HG02981 (cell line): ENCODE data around the gene KLHL9.
"Not testable (repeated sequence)": the region's sequence is repeated elsewhere in the genome, so short reads cannot be mapped to it uniquely, and the experiment has no call there.

Experiments
- ATAC-seq: cut with Tn5 transposase; IDR thresholded peaks from one replicate; pipeline ENCODE4 v1.9.1; 2021; ENCODE audit warnings: mild to moderate bottlenecking, moderate library complexity; ENCODE audit not compliant: unreplicated experiment

The KLHL9 gene

DNA sequence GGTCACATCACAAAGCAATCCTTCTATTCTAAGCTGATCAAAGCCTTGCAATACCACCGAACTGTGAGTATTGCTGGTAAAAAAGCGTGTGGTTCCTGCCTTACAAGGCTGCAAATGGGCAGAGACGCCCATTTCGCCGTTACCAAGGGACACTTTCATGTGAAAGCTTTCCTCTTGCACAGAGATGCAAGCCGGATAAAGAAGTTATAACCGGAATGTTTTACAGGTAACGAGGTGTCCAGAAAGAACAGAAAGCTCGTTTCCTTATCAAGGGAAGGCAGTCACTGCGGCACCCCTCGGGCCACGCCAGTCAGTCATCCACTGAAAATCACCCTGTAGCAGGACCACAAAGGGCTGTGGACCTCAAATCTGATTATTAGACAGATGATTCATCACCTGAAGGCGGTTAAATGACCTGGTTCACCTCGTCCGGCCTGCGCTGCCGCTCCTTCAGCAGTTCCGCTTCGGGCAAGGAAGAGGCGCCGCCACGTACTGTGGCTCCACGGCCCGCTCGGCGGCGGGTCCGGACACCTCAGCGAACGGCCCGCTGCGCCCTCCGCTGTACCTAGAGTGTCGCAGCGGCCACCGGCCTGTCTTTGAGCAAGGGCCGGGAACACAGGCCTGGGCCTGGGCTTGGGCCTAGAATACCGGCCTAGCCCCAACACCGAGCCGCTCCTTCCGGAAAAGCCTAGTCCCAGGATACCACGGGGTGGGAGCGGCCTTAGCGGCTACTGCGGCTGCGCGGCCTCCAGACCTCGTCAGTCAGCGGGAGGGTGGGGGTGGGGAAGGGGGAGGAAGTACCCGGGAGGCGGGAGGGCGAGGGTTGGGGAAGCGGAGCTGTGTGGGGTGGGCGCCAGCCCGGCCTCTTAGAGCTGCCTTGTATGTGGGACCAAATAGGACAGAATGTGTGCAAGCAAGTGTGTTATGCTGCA, at the start of gene KLHL9:
Gene KLHL9, minus strand, starts transcription at position 704 of the 932 bp plus-strand sequence. Its CDS starts 545 bp downstream, at position 159.
- peak; percentile 83 for ATAC-seq

DNA sequence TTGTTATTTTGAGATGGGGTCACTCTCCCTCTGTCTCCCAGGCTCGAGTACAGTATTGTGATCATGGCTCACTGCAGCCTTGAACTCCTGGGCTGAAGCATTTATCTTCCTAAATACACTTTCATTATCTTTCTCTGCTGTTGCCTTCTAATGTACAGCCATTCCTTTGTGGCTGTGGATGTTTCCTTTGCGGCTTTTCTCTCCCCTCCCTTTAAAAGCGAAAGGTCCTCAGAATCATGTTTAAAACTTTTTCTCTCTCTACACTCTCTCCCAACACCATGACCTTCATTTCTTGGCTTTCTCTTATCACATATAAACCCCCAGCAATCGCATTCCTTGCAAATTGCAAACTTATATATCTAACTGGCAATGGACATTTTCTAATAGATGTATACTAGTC, 48.4 kb upstream of the KLHL9 start:
- no peak for ATAC-seq

- peak; percentile 98 for ATAC-seq
These were observed 46.5 kb upstream of the KLHL9 start for GRCh38 chr9:21381448-21382339.

- ATAC-seq, result not testable (repeated sequence)
These were observed 36.3 kb upstream of the KLHL9 start for GRCh38 chr9:21371467-21371866.

DNA sequence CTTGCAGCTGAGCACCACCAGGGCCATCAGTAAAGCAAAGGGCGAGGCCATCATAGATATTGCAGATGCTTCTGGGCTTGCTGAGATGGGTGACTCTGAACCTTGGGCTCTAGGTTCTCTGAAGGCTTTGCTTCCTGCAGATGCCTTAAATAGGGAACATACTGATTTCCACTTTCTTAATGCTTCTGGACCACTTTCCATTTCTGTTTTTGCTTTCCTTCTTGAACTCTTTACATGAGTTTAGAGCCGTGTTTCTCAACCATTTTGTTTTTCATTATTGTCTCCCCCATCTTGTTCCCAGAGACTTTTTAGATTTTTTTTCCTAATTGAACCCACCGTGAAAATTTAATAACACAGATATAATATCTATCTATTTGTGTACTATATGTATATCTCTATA, 32.8 kb upstream of the KLHL9 start, which contains the start of gene IFNA13:
Gene IFNA13, minus strand, starts transcription at position 101 of the 400 bp plus-strand sequence. Its CDS starts 47 bp downstream, at position 54.
- no peak for ATAC-seq

DNA sequence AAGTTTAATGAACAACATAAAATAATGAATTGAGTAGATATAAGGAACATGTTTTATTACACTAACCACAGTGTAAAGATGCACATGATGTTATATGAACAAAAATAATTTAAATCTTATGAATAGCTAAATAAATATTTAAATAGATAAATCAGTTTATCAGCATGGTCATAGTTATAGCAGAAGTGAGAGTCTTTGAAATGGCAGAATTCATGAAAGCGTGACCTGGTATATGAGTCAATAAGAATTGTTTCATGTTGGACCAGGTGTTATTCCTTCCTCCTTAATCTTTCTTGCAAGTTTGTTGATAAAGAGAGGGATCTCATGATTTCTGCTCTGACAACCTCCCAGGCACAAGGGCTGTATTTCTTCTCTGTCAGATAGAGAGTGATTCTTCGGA, 32.0 kb upstream of the KLHL9 start:
- ATAC-seq, result peak; percentile 94

DNA sequence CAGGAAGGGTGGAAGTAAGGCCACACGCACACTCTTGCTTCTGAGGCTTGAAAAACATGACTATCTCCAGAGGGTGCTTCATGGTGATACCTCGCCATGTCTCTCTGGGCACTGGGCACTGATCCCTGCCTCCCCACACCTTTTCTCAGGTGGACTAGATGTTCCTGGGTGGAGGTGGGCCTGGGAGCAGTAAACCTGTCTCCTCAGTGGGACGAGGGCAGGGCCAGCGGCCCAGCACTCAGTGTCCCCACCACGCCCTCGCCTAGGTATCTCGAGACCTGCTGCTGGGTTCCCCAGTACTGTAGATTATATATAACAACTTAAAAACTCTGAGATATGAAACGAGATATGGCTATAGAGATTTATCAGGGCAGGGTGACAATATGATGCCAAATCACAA, 27.1 kb upstream of the KLHL9 start:
- no peak for ATAC-seq

GRCh38 chr9:21357479-21358460, 22.6 kb upstream of the KLHL9 start:
- ATAC-seq, result peak; percentile 83

GRCh38 chr9:21350787-21351186, 15.6 kb upstream of the KLHL9 start, which contains the start of gene IFNA6:
Gene IFNA6 (minus strand): TSS chr9:21350887. CDS start chr9:21350887, 0 bp downstream.
- ATAC-seq, result no peak

- peak; percentile 75 for ATAC-seq
These were observed 13.3 kb upstream of the KLHL9 start for GRCh38 chr9:21348430-21348970.

- no peak for ATAC-seq
These were observed 5.5 kb upstream of the KLHL9 start for GRCh38 chr9:21340735-21341134.

GRCh38 chr9:21336457-21336856, 1.3 kb upstream of the KLHL9 start:
- no peak for ATAC-seq

GRCh38 chr9:21333226-21333625, 2.0 kb downstream of the KLHL9 start:
- ATAC-seq, result no peak

- no peak for ATAC-seq
These were observed 3.4 kb downstream of the KLHL9 start for GRCh38 chr9:21331676-21332402.

- peak; percentile 89 for ATAC-seq
These were observed 8.6 kb downstream of the KLHL9 start for GRCh38 chr9:21326526-21327139.

DNA sequence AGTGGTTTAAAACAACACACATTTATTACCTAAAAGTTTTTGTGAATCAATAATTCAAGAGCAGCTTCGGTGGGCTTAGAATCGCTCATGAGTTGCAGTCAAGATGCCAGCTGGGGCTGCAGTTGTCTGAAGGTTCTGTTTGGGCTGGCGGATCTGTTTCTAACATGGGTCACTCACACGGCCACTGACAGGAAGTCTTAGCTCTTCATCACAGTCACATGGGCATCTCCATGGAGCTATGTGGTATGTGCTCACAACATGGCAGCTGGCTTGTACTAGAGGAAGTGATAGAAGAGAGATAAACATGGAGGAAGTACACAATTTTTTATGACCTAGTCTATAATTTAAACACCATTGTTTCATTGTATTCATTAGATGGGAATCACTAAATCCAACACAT, 11.2 kb downstream of the KLHL9 start:
- ATAC-seq, result no peak

DNA sequence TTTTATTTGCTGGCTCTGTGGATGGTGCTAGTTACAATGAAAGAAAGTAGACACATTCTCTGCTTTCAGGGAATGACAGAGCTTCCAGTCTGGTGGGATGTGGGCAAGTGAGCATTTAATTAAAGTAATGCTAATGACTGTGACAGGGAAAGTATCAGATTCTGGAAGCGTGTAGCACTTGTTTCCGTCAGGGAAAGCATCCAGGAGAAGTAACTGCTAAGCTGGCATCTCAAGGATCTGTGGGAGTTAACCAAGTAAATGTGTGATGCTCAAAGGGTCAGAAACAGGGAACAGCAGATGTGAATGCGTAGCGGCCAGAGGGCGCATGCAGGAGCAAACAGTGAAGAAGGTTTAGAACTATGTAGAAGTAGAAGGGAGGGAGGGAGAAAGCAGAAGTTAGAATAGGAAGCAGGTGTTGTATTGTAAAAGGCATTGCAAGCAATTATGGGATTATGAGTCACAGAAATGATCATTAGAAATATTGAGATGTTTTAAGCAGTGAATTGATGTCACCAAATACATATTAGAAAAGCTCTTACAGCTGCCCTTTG, 12.2 kb downstream of the KLHL9 start:
- ATAC-seq, result no peak

GRCh38 chr9:21320465-21320864, 14.7 kb downstream of the KLHL9 start:
- no peak for ATAC-seq
